HL-60 (cell line): ENCODE data around the gene CHD5.

Source experiments
- DNase-seq, 2 experiments: peaks; one replicate each; pipeline ENCODE4 v3.0.0-alpha.2; 2010 to 2020; ENCODE audit warnings: low read depth in 1 of 2, low spot score in 1 of 2
- H3K27ac ChIP-seq: fragments of 250-450 bp; sonication (Bioruptor Pico); replicated peaks from 2 replicates; pipeline ENCODE4 v1.5.1; 2020; ENCODE audit warnings: mild to moderate bottlenecking, moderate library complexity
- H3K27me3 ChIP-seq: fragments of 250-450 bp; sonication (Bioruptor Pico); 2 replicates; pipeline ENCODE4 v1.5.1; 2021; ENCODE audit warnings: mild to moderate bottlenecking, moderate library complexity; ENCODE audit not compliant: insufficient read depth, poor library complexity, severe bottlenecking
- H3K4me3 ChIP-seq: replicated peaks from 2 replicates; pipeline ENCODE4 v1.5.1; 2011; ENCODE audit warnings: mild to moderate bottlenecking, control low read depth, low read length; ENCODE audit not compliant: insufficient read depth
- GABPA ChIP-seq: IDR thresholded peaks from 2 replicates; pipeline ENCODE4 v1.6.1; 2012; ENCODE audit warnings: low read depth
- POLR2AphosphoS5 ChIP-seq: IDR thresholded peaks from 2 replicates; pipeline ENCODE4 v1.6.1; 2012; ENCODE audit warnings: low read depth
- SPI1 ChIP-seq: IDR thresholded peaks from 2 replicates; pipeline ENCODE4 v1.6.1; 2012; ENCODE audit warnings: low read depth, mild to moderate bottlenecking, borderline replicate concordance
- TF ChIP-seq, protein P1 (sequence below): IDR thresholded peaks from one replicate; pipeline ENCODE4 v1.5.1; 2011; ENCODE audit warnings: low read length, control low read depth, inconsistent platforms; ENCODE audit not compliant: insufficient read depth
- TF ChIP-seq, protein P2 (sequence below): IDR thresholded peaks from 2 replicates; pipeline ENCODE4 v1.6.1; 2012; ENCODE audit warnings: low read depth; ENCODE audit not compliant: insufficient replicate concordance

Gene CHD5

GRCh38 chr1:6134741-6135510 is 45.2 kb downstream of the CHD5 start:
- no peak overlapping the region for H3K4me3 ChIP-seq
- DNase-seq, result no peak
- H3K27ac ChIP-seq, result no peak overlapping the region
- TF ChIP-seq, protein P1, sequence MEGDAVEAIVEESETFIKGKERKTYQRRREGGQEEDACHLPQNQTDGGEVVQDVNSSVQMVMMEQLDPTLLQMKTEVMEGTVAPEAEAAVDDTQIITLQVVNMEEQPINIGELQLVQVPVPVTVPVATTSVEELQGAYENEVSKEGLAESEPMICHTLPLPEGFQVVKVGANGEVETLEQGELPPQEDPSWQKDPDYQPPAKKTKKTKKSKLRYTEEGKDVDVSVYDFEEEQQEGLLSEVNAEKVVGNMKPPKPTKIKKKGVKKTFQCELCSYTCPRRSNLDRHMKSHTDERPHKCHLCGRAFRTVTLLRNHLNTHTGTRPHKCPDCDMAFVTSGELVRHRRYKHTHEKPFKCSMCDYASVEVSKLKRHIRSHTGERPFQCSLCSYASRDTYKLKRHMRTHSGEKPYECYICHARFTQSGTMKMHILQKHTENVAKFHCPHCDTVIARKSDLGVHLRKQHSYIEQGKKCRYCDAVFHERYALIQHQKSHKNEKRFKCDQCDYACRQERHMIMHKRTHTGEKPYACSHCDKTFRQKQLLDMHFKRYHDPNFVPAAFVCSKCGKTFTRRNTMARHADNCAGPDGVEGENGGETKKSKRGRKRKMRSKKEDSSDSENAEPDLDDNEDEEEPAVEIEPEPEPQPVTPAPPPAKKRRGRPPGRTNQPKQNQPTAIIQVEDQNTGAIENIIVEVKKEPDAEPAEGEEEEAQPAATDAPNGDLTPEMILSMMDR, result no peak
- no peak for TF ChIP-seq GABPA
- TF ChIP-seq, protein P2, sequence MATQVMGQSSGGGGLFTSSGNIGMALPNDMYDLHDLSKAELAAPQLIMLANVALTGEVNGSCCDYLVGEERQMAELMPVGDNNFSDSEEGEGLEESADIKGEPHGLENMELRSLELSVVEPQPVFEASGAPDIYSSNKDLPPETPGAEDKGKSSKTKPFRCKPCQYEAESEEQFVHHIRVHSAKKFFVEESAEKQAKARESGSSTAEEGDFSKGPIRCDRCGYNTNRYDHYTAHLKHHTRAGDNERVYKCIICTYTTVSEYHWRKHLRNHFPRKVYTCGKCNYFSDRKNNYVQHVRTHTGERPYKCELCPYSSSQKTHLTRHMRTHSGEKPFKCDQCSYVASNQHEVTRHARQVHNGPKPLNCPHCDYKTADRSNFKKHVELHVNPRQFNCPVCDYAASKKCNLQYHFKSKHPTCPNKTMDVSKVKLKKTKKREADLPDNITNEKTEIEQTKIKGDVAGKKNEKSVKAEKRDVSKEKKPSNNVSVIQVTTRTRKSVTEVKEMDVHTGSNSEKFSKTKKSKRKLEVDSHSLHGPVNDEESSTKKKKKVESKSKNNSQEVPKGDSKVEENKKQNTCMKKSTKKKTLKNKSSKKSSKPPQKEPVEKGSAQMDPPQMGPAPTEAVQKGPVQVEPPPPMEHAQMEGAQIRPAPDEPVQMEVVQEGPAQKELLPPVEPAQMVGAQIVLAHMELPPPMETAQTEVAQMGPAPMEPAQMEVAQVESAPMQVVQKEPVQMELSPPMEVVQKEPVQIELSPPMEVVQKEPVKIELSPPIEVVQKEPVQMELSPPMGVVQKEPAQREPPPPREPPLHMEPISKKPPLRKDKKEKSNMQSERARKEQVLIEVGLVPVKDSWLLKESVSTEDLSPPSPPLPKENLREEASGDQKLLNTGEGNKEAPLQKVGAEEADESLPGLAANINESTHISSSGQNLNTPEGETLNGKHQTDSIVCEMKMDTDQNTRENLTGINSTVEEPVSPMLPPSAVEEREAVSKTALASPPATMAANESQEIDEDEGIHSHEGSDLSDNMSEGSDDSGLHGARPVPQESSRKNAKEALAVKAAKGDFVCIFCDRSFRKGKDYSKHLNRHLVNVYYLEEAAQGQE, result no peak
- TF ChIP-seq SPI1, result no peak
- no peak for TF ChIP-seq POLR2AphosphoS5
- no peaks in the 10 kb centered on the region for H3K27me3 ChIP-seq

- DNase-seq, result no peak
Observed at GRCh38 chr1:6134206-6134605, 45.9 kb downstream of the CHD5 start.

GRCh38 chr1:6133146-6133895 is 46.8 kb downstream of the CHD5 start:
- no peak overlapping the region for H3K27ac ChIP-seq
- no peak for DNase-seq
- no peaks in the 10 kb centered on the region for H3K27me3 ChIP-seq
- H3K4me3 ChIP-seq, result no peak overlapping the region
- TF ChIP-seq, protein P2, result no peak
- no peak for TF ChIP-seq SPI1
- TF ChIP-seq, protein P1, result no peak
- TF ChIP-seq POLR2AphosphoS5, result no peak
- no peak for TF ChIP-seq GABPA

More at GRCh38 chr1:6134206-6134605, 45.9 kb downstream of the CHD5 start:
- no peak for TF ChIP-seq GABPA
- TF ChIP-seq SPI1, result no peak
- no peak for TF ChIP-seq POLR2AphosphoS5
- TF ChIP-seq, protein P2, result no peak
- TF ChIP-seq, protein P1, result no peak
- no peak overlapping the region for H3K4me3 ChIP-seq
- no peak overlapping the region for H3K27ac ChIP-seq
- H3K27me3 ChIP-seq, result no peaks in the 10 kb centered on the region
